DMS 273 treated with DMSO at 0.1 percent for 48 hours (cell line): ENCODE results near the gene PLCB1.
"Not testable (repeated sequence)": the region's sequence is repeated elsewhere in the genome, so short reads cannot be mapped to it uniquely, and the experiment has no call there.

ENCODE experiments used
- DNase-seq: peaks from one replicate; lab custom pipeline; 2025; lab: John Stamatoyannopoulos, UW

PLCB1 gene

GRCh38 chr20:8334641-8335040 is 202.6 kb downstream of the PLCB1 start:
- no peak for DNase-seq

- DNase-seq: no peak
Measured at GRCh38 chr20:8335059-8335458, 203.0 kb downstream of the PLCB1 start.

DNA sequence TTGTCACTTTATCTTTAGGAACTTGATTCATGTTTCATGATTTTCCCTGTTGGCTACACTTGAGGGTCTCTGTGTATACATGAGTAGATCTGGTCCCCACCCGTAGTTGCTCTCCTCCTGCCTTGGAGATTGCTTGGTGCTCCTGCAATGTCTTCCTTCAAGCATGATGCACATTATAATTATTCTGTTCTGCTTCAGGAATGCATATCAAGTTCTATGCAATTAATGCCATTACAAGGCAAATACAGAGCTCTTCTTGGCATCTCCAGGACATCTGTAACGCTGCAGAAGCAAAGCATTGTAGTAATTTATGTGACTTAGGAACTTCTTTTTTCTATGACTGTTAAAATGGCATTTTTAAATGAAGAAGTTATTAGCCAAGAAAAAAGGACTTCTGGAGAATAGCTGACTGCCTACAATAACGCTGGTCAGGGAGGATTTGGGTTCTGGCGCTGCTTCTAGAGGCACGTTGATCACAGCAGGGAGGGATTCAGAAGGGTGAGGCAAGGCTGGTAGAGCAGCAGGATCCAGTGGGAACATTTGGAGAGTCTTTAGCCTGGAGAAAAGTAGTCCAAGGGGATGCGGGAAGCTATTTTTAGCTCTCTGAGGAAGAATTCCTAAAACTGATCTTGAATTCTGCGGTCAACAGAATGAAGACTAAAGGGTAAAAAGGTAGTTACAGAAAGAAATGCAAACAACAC is 203.6 kb downstream of the PLCB1 start:
- DNase-seq: no peak

- DNase-seq: no peak
Measured at GRCh38 chr20:8339349-8339748, 207.3 kb downstream of the PLCB1 start.

DNA sequence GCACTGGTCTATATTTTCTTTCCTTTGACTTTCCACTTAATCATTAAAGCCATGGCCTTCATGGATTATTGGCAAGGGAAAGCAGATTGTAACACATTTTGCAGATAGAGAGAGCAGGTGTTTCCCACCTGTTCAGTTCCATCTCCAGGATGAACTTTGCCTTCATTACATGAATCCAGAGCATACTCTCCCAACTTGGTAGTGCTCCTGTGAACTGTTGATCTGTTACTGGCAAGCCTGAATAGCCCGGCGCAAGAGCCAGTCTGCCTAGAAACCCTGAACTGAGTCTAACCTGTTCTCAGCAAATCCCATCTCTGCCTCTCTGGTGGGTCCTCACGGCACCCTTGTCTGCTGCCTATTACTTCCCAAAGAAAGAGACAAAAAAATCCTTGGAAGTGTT is 210.3 kb downstream of the PLCB1 start:
- DNase-seq: no peak

- DNase-seq: no peak
Measured at GRCh38 chr20:8344106-8344505, 212.0 kb downstream of the PLCB1 start.

DNA sequence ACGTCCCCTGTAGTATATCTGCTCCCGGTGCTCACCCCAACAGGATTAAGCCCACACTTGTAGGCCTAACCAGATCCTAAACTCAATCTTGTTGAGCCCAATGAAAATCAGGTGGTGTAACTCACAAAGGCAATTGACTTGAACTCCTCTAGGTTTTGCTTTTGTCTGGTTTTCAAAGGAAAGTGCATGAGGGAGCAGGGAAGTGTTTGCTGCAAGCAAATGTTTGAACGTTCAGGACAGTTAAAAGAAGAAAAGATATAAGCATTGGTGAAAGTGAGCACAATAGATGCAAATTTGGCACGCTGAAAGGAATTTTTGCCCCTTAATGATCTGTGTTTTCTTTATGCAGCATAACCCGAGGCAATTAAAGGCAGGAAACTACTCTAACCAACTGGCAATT is 212.6 kb downstream of the PLCB1 start:
- no peak for DNase-seq

GRCh38 chr20:8346700-8347270 is 214.7 kb downstream of the PLCB1 start:
- DNase-seq: no peak

- DNase-seq: not testable (repeated sequence)
Measured at GRCh38 chr20:8350225-8350624, 218.2 kb downstream of the PLCB1 start.

- DNase-seq: no peak
Measured at GRCh38 chr20:8352486-8352885, 220.4 kb downstream of the PLCB1 start.

- no peak for DNase-seq
Measured at GRCh38 chr20:8353512-8353911, 221.4 kb downstream of the PLCB1 start.

GRCh38 chr20:8355453-8355852 is 223.4 kb downstream of the PLCB1 start:
- DNase-seq: no peak

- DNase-seq: no peak
Measured at GRCh38 chr20:8356806-8357205, 224.7 kb downstream of the PLCB1 start.

- no peak for DNase-seq
Measured at GRCh38 chr20:8357703-8358102, 225.6 kb downstream of the PLCB1 start.

DNA sequence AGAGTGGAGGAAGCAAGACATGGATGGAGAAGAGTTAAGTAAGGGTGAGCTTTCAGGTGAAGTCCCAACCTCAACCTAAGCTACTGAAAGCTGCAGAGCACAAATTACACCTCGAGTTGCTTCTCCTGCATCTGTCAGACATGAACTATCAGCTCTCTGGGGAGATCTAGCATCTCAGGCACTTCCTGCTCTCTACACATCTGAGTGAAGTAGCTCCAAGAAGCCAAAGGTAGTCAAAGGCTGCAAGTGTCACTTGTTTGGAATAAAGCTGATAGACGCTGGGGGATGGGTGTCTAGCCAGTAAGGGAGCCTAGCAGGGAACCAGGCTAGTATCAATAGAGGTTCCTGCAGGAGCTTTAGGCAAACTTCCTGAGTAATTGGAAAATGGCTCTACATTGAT is 228.0 kb downstream of the PLCB1 start:
- no peak for DNase-seq

DNA sequence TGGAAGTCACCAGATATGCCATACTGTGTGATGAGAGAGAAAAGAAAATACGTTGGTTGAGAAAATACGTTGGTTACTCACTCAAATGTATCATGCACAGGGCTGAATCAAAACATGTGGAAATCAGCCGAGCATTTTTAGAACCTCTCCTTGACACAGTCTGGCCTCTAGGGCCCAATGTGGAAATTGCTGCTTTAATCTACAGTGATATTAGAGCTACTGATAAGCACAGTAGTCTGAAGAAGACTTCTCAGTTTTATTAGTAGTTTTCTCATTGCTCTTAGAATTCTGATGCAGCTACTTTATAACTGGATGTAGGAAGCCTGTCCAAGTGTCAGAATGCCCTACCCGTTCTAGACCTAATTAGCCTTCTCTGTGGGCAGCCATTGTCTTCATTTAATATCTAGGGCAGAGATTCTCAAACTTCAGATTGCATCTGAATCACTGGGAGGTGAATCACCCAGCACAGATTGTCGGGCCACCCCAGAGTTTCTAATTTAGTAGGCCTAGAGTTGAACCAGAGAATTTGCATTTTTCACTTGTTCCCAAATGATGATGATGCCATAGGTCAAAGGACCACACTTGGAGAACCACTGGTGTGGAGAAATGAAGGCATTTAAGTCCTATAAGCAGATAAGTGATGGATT is 229.1 kb downstream of the PLCB1 start:
- no peak for DNase-seq

DNA sequence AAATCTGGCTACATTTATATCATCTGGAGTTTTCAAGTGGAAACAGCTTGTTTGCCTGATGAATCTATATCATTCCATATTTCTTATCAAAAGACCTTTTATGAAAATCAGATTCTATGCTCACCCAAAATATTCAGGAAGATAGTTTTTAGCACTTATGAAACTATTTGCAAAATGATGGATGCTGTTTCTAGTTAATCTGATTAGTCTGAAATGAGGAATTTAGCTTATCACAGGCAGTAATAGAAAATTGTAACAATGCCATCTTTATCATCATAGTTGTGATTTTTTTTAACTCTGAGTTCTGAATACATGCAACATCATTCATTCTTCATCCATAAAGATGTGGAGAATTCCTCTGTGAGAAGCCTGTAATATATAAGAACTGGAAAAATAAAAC is 229.7 kb downstream of the PLCB1 start:
- DNase-seq: no peak

GRCh38 chr20:8362457-8362856 is 230.4 kb downstream of the PLCB1 start:
- no peak for DNase-seq

DNA sequence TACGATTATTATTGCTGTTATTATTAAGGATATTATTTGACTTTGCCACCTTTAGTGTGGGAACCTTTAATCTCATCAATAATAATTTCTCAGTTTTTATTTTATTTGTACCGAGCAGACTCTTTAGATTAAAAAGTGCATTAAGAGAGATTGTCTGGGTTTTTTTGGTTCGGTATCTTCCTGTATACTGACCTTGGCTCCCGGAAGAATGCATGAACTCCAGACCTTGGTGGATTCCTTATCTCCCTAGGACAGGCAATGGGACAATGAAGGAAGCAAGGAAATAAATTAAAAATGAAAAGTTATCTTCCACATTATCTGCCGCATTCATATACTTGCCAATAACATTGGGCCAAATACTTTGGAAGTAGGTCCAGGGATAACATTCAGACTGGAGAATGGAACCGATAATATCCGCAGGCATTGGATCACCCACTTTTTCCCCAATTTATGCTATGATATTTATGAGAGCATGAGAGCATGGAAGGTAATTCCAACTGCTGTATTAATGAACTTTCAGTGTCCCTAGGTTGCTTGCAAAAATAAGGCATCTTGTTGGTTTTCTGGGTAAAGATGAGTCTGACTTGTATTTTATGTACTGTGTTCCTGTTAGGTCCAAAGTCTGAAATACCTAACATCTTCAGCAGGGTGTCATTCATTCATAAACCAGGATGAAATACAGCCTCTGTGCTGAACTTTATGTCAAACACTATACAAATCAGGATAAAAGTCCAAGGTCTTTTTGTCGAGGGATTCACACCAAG is 232.1 kb downstream of the PLCB1 start:
- no peak for DNase-seq

GRCh38 chr20:8364734-8365078 is 232.6 kb downstream of the PLCB1 start:
- DNase-seq: no peak

DNA sequence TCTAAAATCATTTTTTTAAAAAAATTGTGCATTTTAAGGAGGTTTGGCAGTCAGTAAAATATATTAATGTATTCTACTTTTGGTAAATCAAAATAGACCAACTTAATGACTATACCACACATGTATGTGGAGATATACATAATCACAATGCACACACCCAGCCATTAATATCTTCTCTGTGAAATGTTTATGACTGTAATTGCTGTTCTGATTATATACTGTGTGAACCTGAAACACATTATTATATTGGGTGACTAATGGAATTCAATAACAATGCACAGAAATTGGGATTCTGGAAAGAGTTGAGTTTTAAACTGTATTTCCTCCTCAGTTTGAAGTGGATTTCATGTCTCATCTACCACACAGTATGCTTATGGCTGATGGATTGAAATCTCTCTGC is 233.6 kb downstream of the PLCB1 start:
- no peak for DNase-seq

GRCh38 chr20:8366303-8366923 is 234.3 kb downstream of the PLCB1 start:
- DNase-seq: no peak

DNA sequence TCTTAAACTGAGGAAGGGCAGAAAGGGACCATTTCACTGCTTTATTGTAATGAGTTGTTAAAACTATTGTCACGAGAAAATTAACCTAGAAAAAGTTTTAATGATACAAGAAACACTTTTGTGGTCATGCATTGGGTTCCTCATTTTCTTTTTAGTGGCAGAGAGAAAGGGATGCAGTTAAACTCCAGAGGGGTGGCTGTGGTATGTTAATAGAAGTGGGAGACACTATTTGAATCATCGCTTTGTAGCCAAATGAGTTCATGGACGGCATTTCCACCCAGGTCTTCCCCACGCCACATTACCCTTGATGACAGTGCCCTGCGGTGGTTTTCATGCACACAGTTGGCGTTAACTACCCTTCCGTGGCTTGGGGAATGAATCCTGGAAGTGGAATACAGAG is 235.6 kb downstream of the PLCB1 start:
- DNase-seq: no peak
